K562 (cell line): Measurements from ENCODE around the gene SPRY2. TPM values are rescaled to one million over a fixed set of nuclear protein-coding genes. Genes with fewer than 3 reads are reported as not detected.

Source experiments
- BCOR ChIP-seq: fragments of 450-650 bp; IDR thresholded peaks from 2 replicates; pipeline ENCODE4 v1.6.1; 2016
- E2F1 ChIP-seq: sonication (generic); formaldehyde crosslinking; IDR thresholded peaks from 2 replicates; pipeline ENCODE4 v1.8.1; 2023; ENCODE audit warnings: mild to moderate bottlenecking, missing genetic modification reagents, moderate library complexity
- ELF1 ChIP-seq: fragments of 200-800 bp; sonication (Bioruptor generic); IDR thresholded peaks from 2 replicates; pipeline ENCODE4 v1.6.1; 2016; ENCODE audit warnings: missing genetic modification characterization, missing compliant biosample characterization
- HLTF ChIP-seq: fragments of 450-650 bp; IDR thresholded peaks from 2 replicates; pipeline ENCODE4 v1.6.1; 2016
- MTA3 ChIP-seq: fragments of 450-650 bp; formaldehyde crosslinking; IDR thresholded peaks from 2 replicates; pipeline ENCODE4 v1.6.1; 2017; ENCODE audit warnings: mild to moderate bottlenecking, borderline replicate concordance
- NFIC ChIP-seq: fragments of 450-650 bp; IDR thresholded peaks from 2 replicates; pipeline ENCODE4 v1.6.1; 2017; ENCODE audit warnings: mild to moderate bottlenecking, inconsistent platforms
- SAFB ChIP-seq: fragments of 200-400 bp; formaldehyde crosslinking; IDR thresholded peaks from 2 replicates; pipeline ENCODE4 v1.6.1; 2017; ENCODE audit warnings: low read depth, low read length, borderline replicate concordance
- SNRNP70 ChIP-seq: fragments of 200-400 bp; formaldehyde crosslinking; optimal IDR thresholded peaks from 2 replicates; pipeline ENCODE3; 2017; ENCODE audit warnings: low read depth, low read length
- SP1 ChIP-seq: sonication (generic); formaldehyde crosslinking; IDR thresholded peaks from 2 replicates; pipeline ENCODE4 v1.8.1; 2022; ENCODE audit warnings: mild to moderate bottlenecking, missing genetic modification reagents
- SREBF2 ChIP-seq: sonication (generic); formaldehyde crosslinking; IDR thresholded peaks from 2 replicates; pipeline ENCODE4 v1.4.0; 2020; ENCODE audit warnings: mild to moderate bottlenecking, missing genetic modification reagents
- STAG1 ChIP-seq: sonication (generic); formaldehyde crosslinking; IDR thresholded peaks from 2 replicates; pipeline ENCODE4 v1.5.0; 2020; ENCODE audit warnings: missing genetic modification reagents, borderline replicate concordance
- SUPT5H ChIP-seq: fragments of 450-650 bp; IDR thresholded peaks from 2 replicates; pipeline ENCODE4 v1.6.1; 2016
- TRIM28 ChIP-seq: fragments of 450-650 bp; IDR thresholded peaks from 2 replicates; pipeline ENCODE4 v1.6.1; 2017
- ZBTB33 ChIP-seq: sonication (generic); formaldehyde crosslinking; IDR thresholded peaks from 2 replicates; pipeline ENCODE4 v1.8.1; 2023; ENCODE audit warnings: mild to moderate bottlenecking, missing genetic modification reagents
- ZNF217 ChIP-seq: sonication (generic); formaldehyde crosslinking; IDR thresholded peaks from 2 replicates; pipeline ENCODE4 v1.8.0; 2022; ENCODE audit warnings: mild to moderate bottlenecking, missing genetic modification reagents
- ZNF780A ChIP-seq: fragments of 250-450 bp; sonication (Bioruptor Pico); IDR thresholded peaks from 2 replicates; pipeline ENCODE4 v1.5.0; 2021; ENCODE audit warnings: mild to moderate bottlenecking
- polyA plus RNA-seq, 8 experiments: library from polyadenylated mRNA; depleted of rRNA in 4 of 8; stranded (reverse) in 5 of 8; unstranded in 3 of 8; fragments of >200 nt; fragmentation: Nextera tagmentation in 2 of 8; fragmentation: Illumina TruSeq in 1 of 8; extraction: Ambion mirVana in 2 of 8; extraction: Trizol in 1 of 8; gene quantifications; 2 replicates each; pipeline versions ENCODE4 v1.2.1 to v1.2.3, GENCODE V29; 2011 to 2014; ENCODE audit warnings: inconsistent platforms in 1 of 8, missing spikeins in 1 of 8
- total RNA-seq, 7 experiments: library from RNA; depleted of rRNA in 6 of 7; stranded (reverse); fragments of >200 nt in 6 of 7; fragmentation: Illumina TruSeq in 2 of 7; extraction: Trizol in 2 of 7; gene quantifications; 2 replicates each; pipeline versions ENCODE4 v1.2.1 to v1.2.3, GENCODE V29; 2011 to 2021; ENCODE audit warnings: low replicate concordance in 1 of 7
- TF ChIP-seq, protein P1 (sequence below): sonication (generic); formaldehyde crosslinking; IDR thresholded peaks from 2 replicates; pipeline ENCODE4 v1.5.0; 2020; ENCODE audit warnings: missing genetic modification reagents
- TF ChIP-seq, protein P2 (sequence below), 2 experiments: fragments of 450-650 bp; IDR thresholded peaks; 2 replicates each; pipeline ENCODE4 v1.6.1; 2018; ENCODE audit warnings: mild to moderate bottlenecking in 2 of 2, low read depth in 1 of 2; ENCODE audit not compliant: partially characterized antibody in 2 of 2
- TF ChIP-seq, protein P3 (sequence below): sonication (generic); formaldehyde crosslinking; IDR thresholded peaks from 2 replicates; pipeline ENCODE4 v1.8.1; 2022; ENCODE audit warnings: missing genetic modification reagents

Gene SPRY2
- total and polyA plus RNA-seq, 9 of the 15 experiments (the other 6 are each of a cell fraction or from before 2014, with no cell fraction given): 1.8 to 7.8 (median 3.4) TPM

- TF ChIP-seq E2F1 (CRISPR knock-in tag): no peak
- TF ChIP-seq NFIC: no peak
- TF ChIP-seq SREBF2 (CRISPR knock-in tag): no peak
- TF ChIP-seq SNRNP70: no peak
- no peak for TF ChIP-seq ZNF780A (CRISPR knock-in tag)
- TF ChIP-seq, protein P1, sequence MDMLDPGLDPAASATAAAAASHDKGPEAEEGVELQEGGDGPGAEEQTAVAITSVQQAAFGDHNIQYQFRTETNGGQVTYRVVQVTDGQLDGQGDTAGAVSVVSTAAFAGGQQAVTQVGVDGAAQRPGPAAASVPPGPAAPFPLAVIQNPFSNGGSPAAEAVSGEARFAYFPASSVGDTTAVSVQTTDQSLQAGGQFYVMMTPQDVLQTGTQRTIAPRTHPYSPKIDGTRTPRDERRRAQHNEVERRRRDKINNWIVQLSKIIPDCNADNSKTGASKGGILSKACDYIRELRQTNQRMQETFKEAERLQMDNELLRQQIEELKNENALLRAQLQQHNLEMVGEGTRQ (CRISPR knock-in tag): no peak
- TF ChIP-seq, protein P2, sequence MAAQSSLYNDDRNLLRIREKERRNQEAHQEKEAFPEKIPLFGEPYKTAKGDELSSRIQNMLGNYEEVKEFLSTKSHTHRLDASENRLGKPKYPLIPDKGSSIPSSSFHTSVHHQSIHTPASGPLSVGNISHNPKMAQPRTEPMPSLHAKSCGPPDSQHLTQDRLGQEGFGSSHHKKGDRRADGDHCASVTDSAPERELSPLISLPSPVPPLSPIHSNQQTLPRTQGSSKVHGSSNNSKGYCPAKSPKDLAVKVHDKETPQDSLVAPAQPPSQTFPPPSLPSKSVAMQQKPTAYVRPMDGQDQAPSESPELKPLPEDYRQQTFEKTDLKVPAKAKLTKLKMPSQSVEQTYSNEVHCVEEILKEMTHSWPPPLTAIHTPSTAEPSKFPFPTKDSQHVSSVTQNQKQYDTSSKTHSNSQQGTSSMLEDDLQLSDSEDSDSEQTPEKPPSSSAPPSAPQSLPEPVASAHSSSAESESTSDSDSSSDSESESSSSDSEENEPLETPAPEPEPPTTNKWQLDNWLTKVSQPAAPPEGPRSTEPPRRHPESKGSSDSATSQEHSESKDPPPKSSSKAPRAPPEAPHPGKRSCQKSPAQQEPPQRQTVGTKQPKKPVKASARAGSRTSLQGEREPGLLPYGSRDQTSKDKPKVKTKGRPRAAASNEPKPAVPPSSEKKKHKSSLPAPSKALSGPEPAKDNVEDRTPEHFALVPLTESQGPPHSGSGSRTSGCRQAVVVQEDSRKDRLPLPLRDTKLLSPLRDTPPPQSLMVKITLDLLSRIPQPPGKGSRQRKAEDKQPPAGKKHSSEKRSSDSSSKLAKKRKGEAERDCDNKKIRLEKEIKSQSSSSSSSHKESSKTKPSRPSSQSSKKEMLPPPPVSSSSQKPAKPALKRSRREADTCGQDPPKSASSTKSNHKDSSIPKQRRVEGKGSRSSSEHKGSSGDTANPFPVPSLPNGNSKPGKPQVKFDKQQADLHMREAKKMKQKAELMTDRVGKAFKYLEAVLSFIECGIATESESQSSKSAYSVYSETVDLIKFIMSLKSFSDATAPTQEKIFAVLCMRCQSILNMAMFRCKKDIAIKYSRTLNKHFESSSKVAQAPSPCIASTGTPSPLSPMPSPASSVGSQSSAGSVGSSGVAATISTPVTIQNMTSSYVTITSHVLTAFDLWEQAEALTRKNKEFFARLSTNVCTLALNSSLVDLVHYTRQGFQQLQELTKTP (IDR thresholded peaks at IDR 0.05; ENCODE audit: low read depth in 1 of 2, partially characterized antibody in 2 of 2): no peak
- no peak for TF ChIP-seq SAFB
- peak; percentile 33; the same call in 1 of the 2 replicates for TF ChIP-seq SP1 (CRISPR knock-in tag)
- no peak for TF ChIP-seq MTA3
- TF ChIP-seq ZBTB33 (CRISPR knock-in tag): peak; percentile 45; the same call in 1 of the 2 replicates
- TF ChIP-seq ZNF217: no peak
- TF ChIP-seq, protein P3, sequence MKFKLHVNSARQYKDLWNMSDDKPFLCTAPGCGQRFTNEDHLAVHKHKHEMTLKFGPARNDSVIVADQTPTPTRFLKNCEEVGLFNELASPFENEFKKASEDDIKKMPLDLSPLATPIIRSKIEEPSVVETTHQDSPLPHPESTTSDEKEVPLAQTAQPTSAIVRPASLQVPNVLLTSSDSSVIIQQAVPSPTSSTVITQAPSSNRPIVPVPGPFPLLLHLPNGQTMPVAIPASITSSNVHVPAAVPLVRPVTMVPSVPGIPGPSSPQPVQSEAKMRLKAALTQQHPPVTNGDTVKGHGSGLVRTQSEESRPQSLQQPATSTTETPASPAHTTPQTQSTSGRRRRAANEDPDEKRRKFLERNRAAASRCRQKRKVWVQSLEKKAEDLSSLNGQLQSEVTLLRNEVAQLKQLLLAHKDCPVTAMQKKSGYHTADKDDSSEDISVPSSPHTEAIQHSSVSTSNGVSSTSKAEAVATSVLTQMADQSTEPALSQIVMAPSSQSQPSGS (CRISPR knock-in tag): no peak
- TF ChIP-seq HLTF: no peak
- 0 out of 2 replicates have a peak, but pooled peaks have one; percentile 7 for TF ChIP-seq BCOR
- no peak for TF ChIP-seq ELF1 (tag)
- TF ChIP-seq STAG1: no peak
- TF ChIP-seq TRIM28: no peak
- no peak for TF ChIP-seq SUPT5H
Observed at GRCh38 chr13:80342471-80343371, 1.8 kb upstream of the SPRY2 start (continued).
